B cell (primary cell): Measurements from ENCODE around the gene SEMA6C. TPM values are rescaled to one million over a fixed set of nuclear protein-coding genes. Genes with fewer than 3 reads are reported as not detected.
A peak's percentile ranks its signal among the peaks of the same experiment; 100 is the strongest.

Experiments used
- ATAC-seq: fragments of 200-7000 bp; cut with Tn5 transposase; one replicate; pipeline ENCODE4 v1.10.0; 2021; ENCODE audit warnings: low read depth, mild to moderate bottlenecking, moderate number of reproducible peaks, moderate library complexity
- CTCF ChIA-PET: fragments of 350-600 bp; sonication (Branson Sonifier 250); formaldehyde crosslinking; loops from one replicate; lab custom pipeline; 2021; ENCODE audit warnings: antibody characterized with exemption, inconsistent platforms; lab: Charles Lee
- POLR2A ChIA-PET: fragments of 350-600 bp; sonication (Branson Sonifier 250); formaldehyde crosslinking; loops from one replicate; lab custom pipeline; 2021; ENCODE audit warnings: antibody characterized with exemption; lab: Charles Lee
- DNase-seq: peaks from one replicate; pipeline ENCODE4 v3.0.0; 2013
- H2AFZ ChIP-seq: 2 replicates; pipeline ENCODE4 v1.6.1; 2012; ENCODE audit warnings: mild to moderate bottlenecking, low read depth, low read length; ENCODE audit not compliant: insufficient read depth, poor library complexity, severe bottlenecking
- H3K27ac ChIP-seq, 2 donors: 1 replicate in 1 of 2; 2 replicates in 1 of 2; pipeline ENCODE4 v1.5.1; 2012 to 2013; ENCODE audit warnings: low read length in 2 of 2, mild to moderate bottlenecking in 2 of 2, moderate library complexity in 1 of 2
- H3K27me3 ChIP-seq, 4 experiments: fragments of 200-600 bp in 1 of 4; sonication (generic) in 1 of 4; replicated peaks in 1 of 4; 1 replicate in 2 of 4; 2 replicates in 2 of 4; pipeline versions ENCODE4 v1.6.1 to v1.7.0; 2013 to 2016; ENCODE audit warnings: low read length in 3 of 4, mild to moderate bottlenecking in 2 of 4, mixed read lengths in 1 of 4, moderate library complexity in 1 of 4; ENCODE audit not compliant: insufficient read depth in 4 of 4, control insufficient read depth in 3 of 4; ENCODE audit errors: control extremely low read depth in 1 of 4
- H3K36me3 ChIP-seq, 2 experiments: replicated peaks in 1 of 2; 1 replicate in 1 of 2; 2 replicates in 1 of 2; pipeline versions ENCODE4 v1.6.1 to v1.7.1; 2013; ENCODE audit warnings: low read length in 1 of 2; ENCODE audit not compliant: insufficient read depth in 2 of 2, control insufficient read depth in 1 of 2; ENCODE audit errors: control extremely low read depth in 1 of 2, extremely low read depth in 1 of 2
- H3K4me1 ChIP-seq, 2 donors: fragments of 200-600 bp in 1 of 2; sonication (generic) in 1 of 2; 1 replicate in 1 of 2; 2 replicates in 1 of 2; pipeline versions ENCODE4 v1.5.1 to v1.6.1; 2013 to 2017; ENCODE audit warnings: low read length in 2 of 2; ENCODE audit not compliant: control insufficient read depth in 2 of 2, insufficient read depth in 2 of 2
- H3K4me2 ChIP-seq: replicated peaks from 2 replicates; pipeline ENCODE3; 2012; ENCODE audit warnings: mild to moderate bottlenecking, low read depth, low read length; ENCODE audit not compliant: poor library complexity, severe bottlenecking
- H3K4me3 ChIP-seq, 5 experiments: fragments of 200-600 bp in 1 of 5; sonication (generic) in 1 of 5; 1 replicate in 3 of 5; 2 replicates in 2 of 5; pipeline versions ENCODE4 v1.5.1 to v1.7.0; 2011 to 2016; ENCODE audit warnings: low read length in 4 of 5, mild to moderate bottlenecking in 4 of 5, low read depth in 2 of 5, control low read depth in 1 of 5, moderate library complexity in 1 of 5; ENCODE audit not compliant: insufficient read depth in 1 of 5; ENCODE audit errors: control extremely low read depth in 1 of 5, extremely low read depth in 1 of 5
- H3K79me2 ChIP-seq: fragments of 200-600 bp; sonication (generic); one replicate; pipeline ENCODE4 v1.6.0; 2016; ENCODE audit warnings: low read length; ENCODE audit not compliant: control insufficient read depth, insufficient read depth
- H3K9ac ChIP-seq: fragments of 200-600 bp; sonication (generic); 2 replicates; pipeline ENCODE4 v1.6.1; 2017; ENCODE audit warnings: mild to moderate bottlenecking, low read length, moderate library complexity
- H3K9me3 ChIP-seq, 3 donors: one replicate each; pipeline versions ENCODE4 v1.6.1 to v1.7.1; 2013; ENCODE audit warnings: low read length in 2 of 3; ENCODE audit not compliant: control insufficient read depth in 2 of 3, insufficient read depth in 1 of 3; ENCODE audit errors: control extremely low read depth in 1 of 3
- H4K20me1 ChIP-seq: 2 replicates; pipeline ENCODE4 v1.6.0; 2012; ENCODE audit warnings: mild to moderate bottlenecking, low read length; ENCODE audit not compliant: insufficient read depth, control insufficient read depth, poor library complexity, severe bottlenecking
- H3K27ac Mint-ChIP-seq: one replicate; pipeline ENCODE4 v1.8.0; 2021; ENCODE audit warnings: mixed read lengths
- H3K27me3 Mint-ChIP-seq: one replicate; pipeline ENCODE4 v1.8.0; 2021; ENCODE audit warnings: mixed read lengths
- H3K4me1 Mint-ChIP-seq: one replicate; pipeline ENCODE4 v1.8.0; 2021; ENCODE audit warnings: mixed read lengths
- H3K4me3 Mint-ChIP-seq: one replicate; pipeline ENCODE4 v1.8.0; 2021; ENCODE audit warnings: mixed read lengths
- H3K9me3 Mint-ChIP-seq: one replicate; pipeline ENCODE4 v1.8.0; 2022; ENCODE audit warnings: mixed read lengths; ENCODE audit not compliant: insufficient read depth
- CTCF ChIP-seq: fragments of 200-600 bp; IDR thresholded peaks from one replicate; pipeline ENCODE4 v1.8.0; 2022; ENCODE audit warnings: antibody characterized with exemption, mild to moderate bottlenecking
- EZH2 ChIP-seq: IDR thresholded peaks from 2 replicates; pipeline ENCODE4 v1.6.1; 2012; ENCODE audit warnings: borderline replicate concordance, low read depth, mild to moderate bottlenecking, moderate library complexity, low read length; ENCODE audit not compliant: insufficient read depth, poor library complexity, severe bottlenecking
- WGBS: methylation state at CpG from one replicate; pipeline ENCODE4 v1.1.5; 2013; ENCODE audit warnings: missing lambda C conversion rate; ENCODE audit not compliant: insufficient coverage; 5-methylcytosine and 5-hydroxymethylcytosine counted together
- intact Hi-C: fragments of 100-400 bp; cut with micrococcal nuclease; formaldehyde crosslinking; loops from one replicate; pipeline ENCODE4 v1.10.0; 2022
- polyA plus RNA-seq: library from polyadenylated mRNA; depleted of rRNA; stranded (reverse); fragments of >200 nt; gene quantifications from 2 replicates; pipeline ENCODE4 v1.2.3, GENCODE V29; 2012
- total RNA-seq, 2 donors: library from RNA; stranded (reverse); fragments of 120-200 nt in 1 of 2; gene quantifications; 1 replicate in 1 of 2; 2 replicates in 1 of 2; pipeline versions ENCODE4 v1.2.3 to v1.2.4, GENCODE V29; 2013 to 2022

SEMA6C gene
- total and polyA plus RNA-seq, 2 donors (not counting 1 experiment from before 2014, with no cell fraction given), result 0.86 to 1.3 TPM

DNA sequence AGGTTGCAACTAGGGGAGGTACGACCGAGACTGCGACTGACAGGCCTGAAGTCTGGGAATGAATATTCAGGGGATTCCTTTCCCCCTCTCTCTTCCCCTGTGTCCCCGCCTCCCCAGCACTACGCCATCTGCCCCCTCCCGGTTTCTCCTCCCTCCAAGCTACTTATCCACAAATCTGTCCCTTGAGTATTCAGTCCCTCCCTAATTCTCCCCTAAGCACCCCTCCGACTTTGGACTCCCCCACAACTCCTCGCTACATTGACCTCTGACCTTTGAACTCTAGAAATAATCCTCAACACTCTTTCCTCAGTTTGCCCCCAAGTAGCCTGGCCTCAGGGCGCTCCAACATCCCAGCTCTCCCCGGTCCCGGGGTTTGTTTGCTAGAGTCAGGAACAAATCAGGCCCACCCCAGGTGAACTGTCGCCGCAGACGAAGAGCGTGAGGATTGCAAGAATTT lies 18.9 kb upstream of the SEMA6C start:
- Histone ChIP-seq H3K27ac (peak overlapping the region in 1 of 2 donors; percentile 34), H3K36me3 (peaks cover 3 to 33% of the 10 kb centered on the region in 2 experiments), H3K4me1 (peaks cover 16 to 22% of the 10 kb centered on the region in 2 donors), H3K9ac (peak overlapping the region; percentile 82), H4K20me1 (peaks cover 4% of the 10 kb centered on the region), H3K27me3 (no peaks in the 10 kb centered on the region), H3K4me2 (peak overlapping the region; percentile 91), H3K4me3 (peak overlapping the region; percentile 81 to 99 (median 92)), H3K79me2 (peaks cover 22% of the 10 kb centered on the region), H3K9me3 (no peaks in the 10 kb centered on the region), H2AFZ (peak overlapping the region; percentile 68)
- ChIA-PET POLR2A (interaction anchor here (0.6 to 1.6 kb wide), 3 partner anchors 25 to 185 kb away, joined by 3 to 8 read pairs (median 4); partner anchors contain the start of genes PI4KB and VPS72), CTCF (interaction anchor here (1.0 to 2.6 kb wide), 3 partner anchors 8 to 94 kb away, joined by 3 to 6 read pairs (median 4); partner anchors contain the start of genes GABPB2 and TNFAIP8L2)
- Mint-ChIP-seq H3K4me1 (peaks cover 37% of the 10 kb centered on the region), H3K27ac (peak overlapping the region; percentile 96), H3K4me3 (peak overlapping the region; percentile 92), H3K27me3 (no peaks in the 10 kb centered on the region), H3K9me3 (no peaks in the 10 kb centered on the region)
- DNase-seq (peak; percentile 33), ATAC-seq (no peak)
- intact Hi-C loops, result loop anchor here (1.0 to 10.0 kb wide), 9 partner anchors 9 to 681 kb away; partner anchors contain the start of genes CTSS, PIP5K1A, PRUNE1 and PSMD4
- TF ChIP-seq EZH2, result no peak
- no peak for TF ChIP-seq CTCF
- WGBS, result 37% methylated on average over 12 of the region's 15 CpGs

DNA sequence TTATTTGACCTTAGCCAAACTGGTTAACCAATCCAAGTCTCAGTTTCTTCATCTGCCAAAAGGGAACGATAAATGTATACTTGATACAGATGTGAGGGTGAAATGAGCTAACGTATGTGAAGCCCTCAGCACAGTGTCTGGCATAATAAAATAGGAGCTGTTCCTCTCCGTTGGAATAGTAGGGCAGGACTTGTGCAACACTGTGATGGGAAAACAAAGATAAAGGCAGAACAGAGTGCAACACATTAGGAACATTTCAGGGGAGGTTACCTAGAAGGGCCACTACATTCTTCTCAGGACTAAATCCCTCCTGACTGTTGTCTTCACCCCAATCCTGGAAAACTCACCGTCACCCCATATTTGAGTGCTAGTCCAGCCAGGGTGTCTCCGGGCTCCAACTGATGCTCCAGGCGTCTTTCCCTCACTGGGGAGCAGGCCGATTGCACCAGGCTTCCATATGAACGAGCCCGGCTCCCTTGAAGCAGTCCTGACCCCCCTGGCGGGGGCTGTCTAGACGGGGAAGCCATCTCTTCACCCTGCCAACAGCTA lies 18.4 kb upstream of the SEMA6C start:
- Mint-ChIP-seq H3K27me3 (no peaks in the 10 kb centered on the region), H3K4me3 (peak overlapping the region; percentile 92), H3K9me3 (no peaks in the 10 kb centered on the region), H3K27ac (peak overlapping the region; percentile 10), H3K4me1 (peaks cover 39% of the 10 kb centered on the region)
- no peak overlapping the region for H3K27ac ChIP-seq
- H3K9ac ChIP-seq, result peak overlapping the region; percentile 82
- H3K9me3 ChIP-seq, result no peaks in the 10 kb centered on the region
- peaks cover 24% of the 10 kb centered on the region for H3K79me2 ChIP-seq
- TF ChIP-seq CTCF (no peak), EZH2 (no peak)
- H3K36me3 ChIP-seq, result peaks cover 3 to 31% of the 10 kb centered on the region in 2 experiments
- DNase-seq (no peak), ATAC-seq (no peak)
- CTCF ChIA-PET, result interaction anchor here (1.0 to 2.6 kb wide), 3 partner anchors 8 to 94 kb away, joined by 3 to 6 read pairs (median 4); partner anchors contain the start of genes GABPB2 and TNFAIP8L2
- 85% methylated on average over 8 of the region's 11 CpGs for WGBS
- no peaks in the 10 kb centered on the region for H3K27me3 ChIP-seq
- peak overlapping the region in 3 of 5 experiments; percentile 81 to 99 (median 90) for H3K4me3 ChIP-seq
- intact Hi-C loops, result loop anchor here (1.0 to 10.0 kb wide), 9 partner anchors 9 to 680 kb away; partner anchors contain the start of genes CTSS, PIP5K1A, PRUNE1 and PSMD4
- H4K20me1 ChIP-seq, result peaks cover 4% of the 10 kb centered on the region
- peaks cover 17 to 23% of the 10 kb centered on the region in 2 donors for H3K4me1 ChIP-seq
- peak overlapping the region; percentile 91 for H3K4me2 ChIP-seq
- H2AFZ ChIP-seq, result no peak overlapping the region
- POLR2A ChIA-PET, result interaction anchor here (0.7 kb wide), 1 partner anchor 163 kb away, joined by 3 read pairs; the partner anchor contains the start of gene PI4KB
